ENCODE results near the gene ETV7.

- TF ChIP-seq CTCF (IDR thresholded peaks at IDR 0.05): no peak
- TF ChIP-seq POLR2A (IDR thresholded peaks at IDR 0.05): no peak
Observed at GRCh38 chr6:36364669-36365479, 22.6 kb downstream of the ETV7 start.

All from right lobe of liver (tissue), 4 donors.